Effector memory CD4-positive, alpha-beta T cell (primary cell): Measurements from ENCODE around the gene ZRSR2.
"Not testable (repeated sequence)": the region's sequence is repeated elsewhere in the genome, so short reads cannot be mapped to it uniquely, and the experiment has no call there.

ENCODE experiments used
- DNase-seq, 3 donors: peaks; one replicate each; pipeline ENCODE4 v3.0.0-alpha.2; 2020
- H3K27ac ChIP-seq: 2 replicates; pipeline ENCODE4 v1.7.0; 2013; ENCODE audit warnings: mild to moderate bottlenecking, low read length, moderate library complexity; ENCODE audit not compliant: insufficient read depth, poor library complexity, severe bottlenecking
- H3K27me3 ChIP-seq: replicated peaks from 2 replicates; pipeline ENCODE4 v1.7.0; 2013; ENCODE audit warnings: mild to moderate bottlenecking, low read length; ENCODE audit not compliant: insufficient read depth, control insufficient read depth, poor library complexity, severe bottlenecking
- H3K36me3 ChIP-seq: 2 replicates; pipeline ENCODE4 v1.7.0; 2013; ENCODE audit warnings: mild to moderate bottlenecking, low read length, moderate library complexity; ENCODE audit not compliant: control insufficient read depth, insufficient read depth
- H3K4me1 ChIP-seq: 2 replicates; pipeline ENCODE4 v1.7.0; 2013; ENCODE audit warnings: low read length, mild to moderate bottlenecking; ENCODE audit not compliant: control insufficient read depth, insufficient read depth, poor library complexity, severe bottlenecking
- H3K4me3 ChIP-seq: 2 replicates; pipeline ENCODE4 v1.7.0; 2013; ENCODE audit warnings: low read length, low read depth, mild to moderate bottlenecking; ENCODE audit not compliant: insufficient read depth, poor library complexity, severe bottlenecking
- H3K9me3 ChIP-seq: 2 replicates; pipeline ENCODE4 v1.7.0; 2013; ENCODE audit warnings: mild to moderate bottlenecking, low read length, moderate library complexity; ENCODE audit not compliant: control insufficient read depth

Gene ZRSR2

GRCh38 chrX:15755091-15755490, 35.2 kb upstream of the ZRSR2 start:
- no peaks in the 10 kb centered on the region for H3K27me3 ChIP-seq
- H3K9me3 ChIP-seq, result no peaks in the 10 kb centered on the region
- H3K36me3 ChIP-seq, result no peaks in the 10 kb centered on the region
- DNase-seq, result no peak
- peaks cover 61% of the 10 kb centered on the region for H3K4me1 ChIP-seq
- H3K4me3 ChIP-seq, result no peak overlapping the region
- peak overlapping the region; percentile 98 for H3K27ac ChIP-seq

- DNase-seq, result peak in 1 of 3 donors; percentile 25
- Histone ChIP-seq H3K9me3 (no peaks in the 10 kb centered on the region), H3K4me3 (no peak overlapping the region), H3K27ac (peak overlapping the region; percentile 61), H3K36me3 (no peaks in the 10 kb centered on the region), H3K4me1 (peaks cover 42% of the 10 kb centered on the region), H3K27me3 (no peaks in the 10 kb centered on the region)
These were observed 32.1 kb upstream of the ZRSR2 start for GRCh38 chrX:15758140-15758539.

- not testable (repeated sequence) for H3K36me3 ChIP-seq, DNase-seq, H3K9me3 ChIP-seq, H3K4me3 ChIP-seq, H3K27me3 ChIP-seq
- peaks cover 26% of the 10 kb centered on the region for H3K4me1 ChIP-seq
- peak overlapping the region; percentile 45 for H3K27ac ChIP-seq
These were observed 30.4 kb upstream of the ZRSR2 start for GRCh38 chrX:15759886-15760285.

- H3K36me3 ChIP-seq, result no peaks in the 10 kb centered on the region
- no peaks in the 10 kb centered on the region for H3K27me3 ChIP-seq
- H3K27ac ChIP-seq, result peak overlapping the region; percentile 47
- H3K4me3 ChIP-seq, result no peak overlapping the region
- no peaks in the 10 kb centered on the region for H3K9me3 ChIP-seq
- peaks cover 19% of the 10 kb centered on the region for H3K4me1 ChIP-seq
- DNase-seq, result no peak
These were observed 28.6 kb upstream of the ZRSR2 start for GRCh38 chrX:15761564-15762191.

- H3K27me3 ChIP-seq, result no peaks in the 10 kb centered on the region
- no peak for DNase-seq
- H3K9me3 ChIP-seq, result no peaks in the 10 kb centered on the region
- H3K4me3 ChIP-seq, result no peak overlapping the region
- H3K4me1 ChIP-seq, result no peaks in the 10 kb centered on the region
- no peak overlapping the region for H3K27ac ChIP-seq
- H3K36me3 ChIP-seq, result peaks cover 4% of the 10 kb centered on the region
These were observed 20.9 kb upstream of the ZRSR2 start for GRCh38 chrX:15769300-15769954.

GRCh38 chrX:15781961-15782699, 8.2 kb upstream of the ZRSR2 start:
- H3K27ac ChIP-seq, result peak overlapping the region; percentile 50
- H3K36me3 ChIP-seq, result peaks cover 24% of the 10 kb centered on the region
- H3K9me3 ChIP-seq, result no peaks in the 10 kb centered on the region
- H3K4me1 ChIP-seq, result no peaks in the 10 kb centered on the region
- no peaks in the 10 kb centered on the region for H3K27me3 ChIP-seq
- peak overlapping the region; percentile 27 for H3K4me3 ChIP-seq
- DNase-seq, result peak in 1 of 3 donors; percentile 6

- H3K4me1 ChIP-seq, result peaks cover 4% of the 10 kb centered on the region
- H3K36me3 ChIP-seq, result peaks cover 8% of the 10 kb centered on the region
- no peak for DNase-seq
- no peaks in the 10 kb centered on the region for H3K9me3 ChIP-seq
- no peak overlapping the region for H3K4me3 ChIP-seq
- no peaks in the 10 kb centered on the region for H3K27me3 ChIP-seq
- no peak overlapping the region for H3K27ac ChIP-seq
These were observed 5.0 kb upstream of the ZRSR2 start for GRCh38 chrX:15785176-15785750.

DNA sequence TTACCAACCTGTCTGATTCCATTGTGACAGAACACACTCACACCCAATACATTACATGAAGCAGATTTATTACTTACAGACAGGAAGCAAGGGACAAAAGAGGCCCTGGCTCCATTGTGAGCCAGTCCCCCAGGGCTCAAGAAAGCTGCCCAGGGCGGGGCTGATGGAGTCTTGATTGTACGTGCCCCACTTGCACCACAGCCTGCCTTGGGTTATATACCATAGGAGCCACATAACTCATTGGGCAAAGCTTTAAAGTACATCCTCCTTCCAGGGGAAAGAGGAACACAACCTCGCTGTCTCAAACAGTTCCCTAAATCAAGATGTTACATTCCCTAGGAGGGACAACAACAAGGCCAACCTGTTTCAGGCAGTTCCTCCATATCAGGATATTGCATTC, 3.4 kb upstream of the ZRSR2 start:
- Histone ChIP-seq H3K27me3 (no peaks in the 10 kb centered on the region), H3K36me3 (no peaks in the 10 kb centered on the region), H3K4me3 (no peak overlapping the region), H3K9me3 (no peaks in the 10 kb centered on the region), H3K4me1 (peaks cover 4% of the 10 kb centered on the region), H3K27ac (no peak overlapping the region)
- no peak for DNase-seq

- Histone ChIP-seq H3K27ac (peak overlapping the region; percentile 88), H3K4me1 (peaks cover 7% of the 10 kb centered on the region), H3K4me3 (peak overlapping the region; percentile 74), H3K36me3 (no peaks in the 10 kb centered on the region), H3K9me3 (no peaks in the 10 kb centered on the region), H3K27me3 (no peaks in the 10 kb centered on the region)
- no peak for DNase-seq
These were observed 546 bp downstream of the ZRSR2 start for GRCh38 chrX:15790769-15791290.
